ENCODE data around the gene PRAMEF1. TPM values are rescaled to one million over a fixed set of nuclear protein-coding genes. Genes with fewer than 3 reads are reported as not detected.
"Not testable (repeated sequence)": the region's sequence is repeated elsewhere in the genome, so short reads cannot be mapped to it uniquely, and the experiment has no call there.

Gene PRAMEF1
- total and polyA plus RNA-seq, 9 donors, result not detected

GRCh38 chr1:12784729-12785128 lies 6.5 kb upstream of the PRAMEF1 start:
- H3K36me3 ChIP-seq; H3K27ac ChIP-seq; DNase-seq; intact Hi-C loops (cut with DNase I); H3K4me1 ChIP-seq (ENCODE audit: insufficient read depth); H3K4me3 ChIP-seq; H3K27me3 ChIP-seq; H3K9me3 ChIP-seq: not testable (repeated sequence)
- WGBS, 3 donors, result 76 to 93% (median 79%) methylated on average over 7 to 8 of the region's 8 CpGs

GRCh38 chr1:12798911-12799310 lies 7.7 kb downstream of the PRAMEF1 start:
- intact Hi-C loops (cut with DNase I), result no loop called here

GRCh38 chr1:12799730-12800129 lies 8.5 kb downstream of the PRAMEF1 start:
- no peak for DNase-seq
- intact Hi-C loops (cut with DNase I), result no loop called here
- TF ChIP-seq CTCF (IDR thresholded peaks at IDR 0.05) (no peak), EP300 (IDR thresholded peaks at IDR 0.05) (no peak), POLR2A (IDR thresholded peaks at IDR 0.05) (no peak)

More at GRCh38 chr1:12798911-12799310, 7.7 kb downstream of the PRAMEF1 start:
- Histone ChIP-seq H3K4me1 (ENCODE audit: insufficient read depth) (no peaks in the 10 kb centered on the region), H3K27ac (no peak overlapping the region), H3K4me3 (no peak overlapping the region), H3K9me3 (no peaks in the 10 kb centered on the region), H3K27me3 (no peaks in the 10 kb centered on the region), H3K36me3 (no peaks in the 10 kb centered on the region)
- 52 to 62% (median 56%) methylated on average over 4 of the region's 4 CpGs for WGBS, 3 donors
- no peak for DNase-seq
- TF ChIP-seq EP300 (IDR thresholded peaks at IDR 0.05), result no peak
- no peak for TF ChIP-seq POLR2A (IDR thresholded peaks at IDR 0.05)
- TF ChIP-seq CTCF (IDR thresholded peaks at IDR 0.05), result no peak

GRCh38 chr1:12809933-12810332 lies 18.7 kb downstream of the PRAMEF1 start:
- Histone ChIP-seq H3K27me3 (no peaks in the 10 kb centered on the region), H3K4me3 (no peak overlapping the region), H3K9me3 (no peaks in the 10 kb centered on the region), H3K27ac (no peak overlapping the region), H3K36me3 (no peaks in the 10 kb centered on the region), H3K4me1 (ENCODE audit: insufficient read depth) (no peaks in the 10 kb centered on the region)
- TF ChIP-seq EP300 (IDR thresholded peaks at IDR 0.05), result no peak
- no peak for TF ChIP-seq POLR2A (IDR thresholded peaks at IDR 0.05)
- TF ChIP-seq CTCF (IDR thresholded peaks at IDR 0.05), result no peak
- intact Hi-C loops (cut with DNase I), result no loop called here
- DNase-seq, result no peak
- 63 to 90% (median 74%) methylated on average over 1 of the region's 1 CpG for WGBS, 3 donors

More at GRCh38 chr1:12799730-12800129, 8.5 kb downstream of the PRAMEF1 start:
- 59 to 72% (median 59%) methylated on average over 2 of the region's 2 CpGs for WGBS, 3 donors
- no peaks in the 10 kb centered on the region for H3K27me3 ChIP-seq
- no peak overlapping the region for H3K27ac ChIP-seq
- H3K9me3 ChIP-seq, result no peaks in the 10 kb centered on the region
- H3K4me3 ChIP-seq, result no peak overlapping the region
- H3K4me1 ChIP-seq (ENCODE audit: insufficient read depth), result no peaks in the 10 kb centered on the region
- H3K36me3 ChIP-seq, result no peaks in the 10 kb centered on the region

- intact Hi-C loops (cut with DNase I), result no loop called here
- Histone ChIP-seq H3K27me3 (no peaks in the 10 kb centered on the region), H3K27ac (no peak overlapping the region), H3K4me1 (ENCODE audit: insufficient read depth) (no peaks in the 10 kb centered on the region), H3K36me3 (no peaks in the 10 kb centered on the region), H3K4me3 (no peak overlapping the region), H3K9me3 (no peaks in the 10 kb centered on the region)
- TF ChIP-seq POLR2A (IDR thresholded peaks at IDR 0.05) (no peak), CTCF (IDR thresholded peaks at IDR 0.05) (no peak), EP300 (IDR thresholded peaks at IDR 0.05) (no peak)
- WGBS, 3 donors, result 60 to 79% (median 61%) methylated on average over 5 of the region's 5 CpGs
- DNase-seq, result no peak
These were observed 19.7 kb downstream of the PRAMEF1 start for GRCh38 chr1:12810691-12811408.
